ENCODE results near the gene CNTNAP1. TPM values are rescaled to one million over a fixed set of nuclear protein-coding genes. Genes with fewer than 3 reads are reported as not detected.

The CNTNAP1 gene
- total RNA-seq, 1 experiment from 2014 or later: 4.6 TPM

DNA sequence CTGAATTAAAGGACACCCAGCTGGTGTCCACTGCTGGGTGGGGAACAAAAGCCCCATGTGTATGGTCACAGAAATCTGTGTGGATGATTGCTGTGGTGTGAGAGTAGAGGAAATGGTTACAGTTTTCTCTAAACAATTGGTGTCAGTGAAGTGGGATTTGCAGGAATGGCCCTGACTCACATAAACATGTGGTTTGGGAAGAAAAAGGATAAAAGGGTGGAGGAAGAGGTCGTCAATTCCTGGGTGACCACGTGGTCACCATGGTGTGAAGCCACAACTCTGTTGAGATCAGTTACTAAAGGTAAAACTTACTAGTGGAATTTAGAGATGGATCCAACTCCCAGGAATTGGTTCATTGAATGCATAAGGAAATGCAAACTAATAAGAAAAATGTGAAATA lies 26.8 kb upstream of the CNTNAP1 start:
- no peak overlapping the region for H3K4me2 ChIP-seq (ENCODE audit: low read length)
- H3K4me3 ChIP-seq (ENCODE audit: low read length): no peak overlapping the region
- DNase-seq (no peak), ATAC-seq (no peak)
- no peaks in the 10 kb centered on the region; the same call in 1 of the 2 replicates for H3K79me2 ChIP-seq (ENCODE audit: low read length)
- H4K20me1 ChIP-seq (ENCODE audit: low read length): no peaks in the 10 kb centered on the region
- no peaks in the 10 kb centered on the region for H3F3A ChIP-seq (ENCODE audit: low read length, unreplicated experiment)
- H3K27me3 ChIP-seq (ENCODE audit: low read length): no peaks in the 10 kb centered on the region
- TF ChIP-seq EZH2 (IDR thresholded peaks at IDR 0.05; ENCODE audit: low read length, unreplicated experiment) (no peak), EZH2phosphoT487 (IDR thresholded peaks at IDR 0.05; ENCODE audit: borderline replicate concordance, low read length) (no peak), CTCF (conservative IDR thresholded peaks at IDR 0.05; ENCODE audit: low read depth, low read length) (no peak)
- POLR2A ChIA-PET (ENCODE audit: unreplicated experiment): no interaction called here
- CTCF ChIA-PET: no interaction called here
- H3K9me3 ChIP-seq (ENCODE audit: low read length): no peaks in the 10 kb centered on the region
- H3K9me2 ChIP-seq (replicated peaks; ENCODE audit: low read length): no peaks in the 10 kb centered on the region
- H3K36me3 ChIP-seq (ENCODE audit: low read depth, low read length): no peaks in the 10 kb centered on the region
- peaks cover 17% of the 10 kb centered on the region for H3K4me1 ChIP-seq (ENCODE audit: insufficient read depth, low read length)
- no peak overlapping the region for H3K9ac ChIP-seq (ENCODE audit: low read length)
- intact Hi-C loops (cut with micrococcal nuclease): no loop called here
- no TSS peak for BruUV-seq (replicated peaks)
- no peak overlapping the region for H2AFZ ChIP-seq (ENCODE audit: low read length)
- H3K27ac ChIP-seq (ENCODE audit: low read length): no peak overlapping the region

GRCh38 chr17:42657824-42658588 lies 24.3 kb upstream of the CNTNAP1 start:
- Histone ChIP-seq H3K4me2 (ENCODE audit: low read length) (no peak overlapping the region), H3K4me3 (ENCODE audit: low read length) (no peak overlapping the region), H3K27me3 (ENCODE audit: low read length) (no peaks in the 10 kb centered on the region), H3K27ac (ENCODE audit: low read length) (peak overlapping the region; percentile 59), H3K9me2 (replicated peaks; ENCODE audit: low read length) (no peaks in the 10 kb centered on the region), H3K79me2 (ENCODE audit: low read length) (no peaks in the 10 kb centered on the region; the same call in 1 of the 2 replicates), H3K36me3 (ENCODE audit: low read depth, low read length) (no peaks in the 10 kb centered on the region), H4K20me1 (ENCODE audit: low read length) (no peaks in the 10 kb centered on the region), H3K4me1 (ENCODE audit: insufficient read depth, low read length) (peaks cover 24% of the 10 kb centered on the region), H3F3A (ENCODE audit: low read length, unreplicated experiment) (no peaks in the 10 kb centered on the region), H3K9me3 (ENCODE audit: low read length) (no peaks in the 10 kb centered on the region), H3K9ac (ENCODE audit: low read length) (no peak overlapping the region), H2AFZ (ENCODE audit: low read length) (peak overlapping the region; percentile 40; the same call in 1 of the 2 replicates)
- DNase-seq (no peak), ATAC-seq (no peak)
- intact Hi-C loops (cut with micrococcal nuclease): no loop called here
- CTCF ChIA-PET: no interaction called here
- POLR2A ChIA-PET (ENCODE audit: unreplicated experiment): interaction anchor here (0.7 kb wide), 1 partner anchor 17 kb away, joined by 10 read pairs; no protein-coding TSS in a partner anchor
- no TSS peak for BruUV-seq (replicated peaks)
- no peak for TF ChIP-seq EZH2phosphoT487 (IDR thresholded peaks at IDR 0.05; ENCODE audit: borderline replicate concordance, low read length)
- TF ChIP-seq CTCF (conservative IDR thresholded peaks at IDR 0.05; ENCODE audit: low read depth, low read length): no peak
- TF ChIP-seq EZH2 (IDR thresholded peaks at IDR 0.05; ENCODE audit: low read length, unreplicated experiment): no peak

Data from PC-3 (cell line).